Subcutaneous adipose tissue (tissue), 4 donors: Measurements from ENCODE around the gene SP140. TPM values are rescaled to one million over a fixed set of nuclear protein-coding genes. Genes with fewer than 3 reads are reported as not detected.

Source experiments
- total RNA-seq, 4 donors: library from RNA; depleted of rRNA; stranded (reverse); fragments of >200 nt; gene quantifications; one replicate each; pipeline ENCODE4 v1.1.0, GENCODE V29; 2016
- TF ChIP-seq, protein P1 (sequence below): fragments of 450-650 bp; IDR thresholded peaks from one replicate; pipeline ENCODE4 v1.5.1; 2016; ENCODE audit warnings: low read depth, mild to moderate bottlenecking, control low read depth, antibody characterized with exemption, moderate library complexity

Gene SP140
- total RNA-seq, 4 donors from 2014 or later, result 0.19 to 4.2 (median 2.9) TPM

GRCh38 chr2:230348787-230349186 lies 123.3 kb downstream of the SP140 start:
- TF ChIP-seq, protein P1, sequence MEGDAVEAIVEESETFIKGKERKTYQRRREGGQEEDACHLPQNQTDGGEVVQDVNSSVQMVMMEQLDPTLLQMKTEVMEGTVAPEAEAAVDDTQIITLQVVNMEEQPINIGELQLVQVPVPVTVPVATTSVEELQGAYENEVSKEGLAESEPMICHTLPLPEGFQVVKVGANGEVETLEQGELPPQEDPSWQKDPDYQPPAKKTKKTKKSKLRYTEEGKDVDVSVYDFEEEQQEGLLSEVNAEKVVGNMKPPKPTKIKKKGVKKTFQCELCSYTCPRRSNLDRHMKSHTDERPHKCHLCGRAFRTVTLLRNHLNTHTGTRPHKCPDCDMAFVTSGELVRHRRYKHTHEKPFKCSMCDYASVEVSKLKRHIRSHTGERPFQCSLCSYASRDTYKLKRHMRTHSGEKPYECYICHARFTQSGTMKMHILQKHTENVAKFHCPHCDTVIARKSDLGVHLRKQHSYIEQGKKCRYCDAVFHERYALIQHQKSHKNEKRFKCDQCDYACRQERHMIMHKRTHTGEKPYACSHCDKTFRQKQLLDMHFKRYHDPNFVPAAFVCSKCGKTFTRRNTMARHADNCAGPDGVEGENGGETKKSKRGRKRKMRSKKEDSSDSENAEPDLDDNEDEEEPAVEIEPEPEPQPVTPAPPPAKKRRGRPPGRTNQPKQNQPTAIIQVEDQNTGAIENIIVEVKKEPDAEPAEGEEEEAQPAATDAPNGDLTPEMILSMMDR, result no peak

GRCh38 chr2:230356084-230356483 lies 130.5 kb downstream of the SP140 start:
- TF ChIP-seq, protein P1, result no peak

DNA sequence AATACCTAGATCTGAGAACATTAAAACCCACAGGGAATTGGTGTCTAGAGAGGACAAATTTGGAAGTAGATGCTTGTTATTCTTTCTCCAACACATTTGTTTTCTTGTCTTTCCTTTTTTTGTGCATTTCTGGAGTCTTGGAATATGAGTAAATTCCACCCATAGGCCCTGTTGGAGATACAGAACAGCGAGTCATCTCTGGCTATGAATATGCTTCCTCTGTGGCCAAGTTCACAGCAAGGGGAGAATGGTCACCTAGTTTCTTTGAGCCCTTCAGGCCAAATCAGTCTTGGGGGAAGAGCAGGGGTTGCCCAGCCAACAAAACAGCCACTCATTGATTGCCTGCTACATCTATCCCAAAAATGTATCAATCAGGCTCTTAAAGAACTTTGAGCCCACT lies 132.8 kb downstream of the SP140 start:
- TF ChIP-seq, protein P1, result no peak

DNA sequence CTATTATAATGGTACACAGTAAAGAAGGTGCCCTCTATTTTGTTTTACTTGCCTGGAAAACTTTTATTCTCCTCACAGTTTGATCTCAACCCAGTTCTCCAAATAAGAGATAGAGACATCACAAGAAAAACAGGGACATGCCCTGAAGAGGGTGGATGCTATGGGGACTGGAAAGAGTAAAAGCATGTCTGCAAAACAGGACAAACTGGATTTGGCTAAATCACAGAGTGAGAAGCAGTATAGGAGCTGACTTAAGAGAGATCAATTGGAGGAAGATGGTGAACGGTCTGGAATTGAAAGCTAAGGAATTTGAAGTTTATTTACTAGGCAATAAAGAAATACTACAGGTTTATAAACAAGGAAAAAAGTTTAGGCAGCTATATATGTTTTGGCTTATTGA lies 134.5 kb downstream of the SP140 start:
- TF ChIP-seq, protein P1, result no peak

- TF ChIP-seq, protein P1, result no peak
Measured at GRCh38 chr2:230362030-230362691, 136.6 kb downstream of the SP140 start.

Other genes starting within 250 kb of the SP140 start
- 1 to 10 TPM in 3 of 4 donors, under 1 TPM in 1; 0.68 to 3.3 (median 1.8) TPM for gene SLC16A14, start 156.8 kb upstream of the SP140 start, total RNA-seq
- gene SP110, start 5.8 kb upstream of the SP140 start, total RNA-seq, result 10 to 100 TPM; 20.3 to 39.6 (median 27.7) TPM
- gene SP140L, start 101.5 kb downstream of the SP140 start, total RNA-seq, result 10 to 100 TPM; 10.4 to 22.6 (median 13.3) TPM
- 100 to 1,000 TPM; 132 to 161 (median 144) TPM for gene SP100, start 190.5 kb downstream of the SP140 start, total RNA-seq